Trophoblast cell (in vitro differentiated cells and primary cell): ENCODE results near the gene MYCBP2.

ENCODE experiments used
- DNase-seq, 2 donors: peaks; one replicate each; pipeline ENCODE4 v3.0.0-alpha.2; 2016
- H2AFZ ChIP-seq: 2 replicates; pipeline ENCODE4 v1.6.1; 2013; ENCODE audit warnings: low read length, moderate library complexity, mild to moderate bottlenecking; ENCODE audit not compliant: insufficient read depth, poor library complexity
- H2AK5ac ChIP-seq: 2 replicates; pipeline ENCODE4 v1.6.1; 2013; ENCODE audit warnings: mild to moderate bottlenecking, low read length
- H2BK120ac ChIP-seq: 2 replicates; pipeline ENCODE4 v1.6.1; 2013; ENCODE audit warnings: low read length, mild to moderate bottlenecking, moderate library complexity; ENCODE audit not compliant: insufficient read depth, poor library complexity
- H2BK12ac ChIP-seq: 2 replicates; pipeline ENCODE4 v1.6.1; 2013; ENCODE audit warnings: mild to moderate bottlenecking, low read length, moderate library complexity
- H2BK5ac ChIP-seq: 2 replicates; pipeline ENCODE4 v1.6.1; 2013; ENCODE audit warnings: low read length, low read depth, moderate library complexity, mild to moderate bottlenecking; ENCODE audit not compliant: poor library complexity
- H3K14ac ChIP-seq: 2 replicates; pipeline ENCODE4 v1.6.1; 2013; ENCODE audit warnings: mild to moderate bottlenecking, low read length
- H3K18ac ChIP-seq: 2 replicates; pipeline ENCODE4 v1.6.1; 2013; ENCODE audit warnings: mild to moderate bottlenecking, low read length
- H3K23ac ChIP-seq: 2 replicates; pipeline ENCODE4 v1.6.1; 2013; ENCODE audit warnings: low read length
- H3K27ac ChIP-seq: 2 replicates; pipeline ENCODE4 v1.5.1; 2013; ENCODE audit warnings: low read depth, mild to moderate bottlenecking, inconsistent platforms, low read length, moderate library complexity
- H3K27me3 ChIP-seq: 2 replicates; pipeline ENCODE4 v1.6.1; 2013; ENCODE audit warnings: inconsistent platforms, mild to moderate bottlenecking, low read length, moderate library complexity; ENCODE audit not compliant: insufficient read depth
- H3K36me3 ChIP-seq, 2 experiments: 1 replicate in 1 of 2; 2 replicates in 1 of 2; pipeline ENCODE4 v1.6.1; 2013; ENCODE audit warnings: low read length in 2 of 2, mild to moderate bottlenecking in 2 of 2, moderate library complexity in 1 of 2; ENCODE audit not compliant: insufficient read depth in 2 of 2, control insufficient read depth in 1 of 2
- H3K4ac ChIP-seq: 2 replicates; pipeline ENCODE4 v1.6.1; 2013; ENCODE audit warnings: low read depth, mild to moderate bottlenecking, low read length, moderate library complexity
- H3K4me1 ChIP-seq, 2 experiments: 1 replicate in 1 of 2; 2 replicates in 1 of 2; pipeline ENCODE4 v1.6.1; 2013; ENCODE audit warnings: low read length in 2 of 2, mild to moderate bottlenecking in 2 of 2, moderate library complexity in 1 of 2; ENCODE audit not compliant: insufficient read depth in 2 of 2, control insufficient read depth in 1 of 2
- H3K4me2 ChIP-seq: 2 replicates; pipeline ENCODE4 v1.6.1; 2013; ENCODE audit warnings: inconsistent platforms, mild to moderate bottlenecking, low read length, moderate library complexity
- H3K4me3 ChIP-seq: 2 replicates; pipeline ENCODE4 v1.5.1; 2013; ENCODE audit warnings: mild to moderate bottlenecking, low read depth, low read length, inconsistent platforms
- H3K79me1 ChIP-seq: one replicate; pipeline ENCODE4 v1.6.1; 2013; ENCODE audit warnings: low read length
- H3K79me2 ChIP-seq: 2 replicates; pipeline ENCODE4 v1.6.1; 2013; ENCODE audit warnings: low read length, mild to moderate bottlenecking; ENCODE audit not compliant: control insufficient read depth, insufficient read depth, poor library complexity
- H3K9ac ChIP-seq: 2 replicates; pipeline ENCODE4 v1.6.1; 2013; ENCODE audit warnings: mild to moderate bottlenecking, low read length
- H3K9me3 ChIP-seq: 2 replicates; pipeline ENCODE4 v1.6.1; 2013; ENCODE audit warnings: low read depth, mild to moderate bottlenecking, control low read depth, inconsistent platforms, low read length; ENCODE audit not compliant: insufficient read depth
- H4K12ac ChIP-seq: 2 replicates; pipeline ENCODE4 v1.6.1; 2013; ENCODE audit warnings: low read depth, mild to moderate bottlenecking, low read length, moderate library complexity
- H4K8ac ChIP-seq: 2 replicates; pipeline ENCODE4 v1.6.1; 2013; ENCODE audit warnings: low read depth, mild to moderate bottlenecking, low read length, moderate library complexity
- H4K91ac ChIP-seq: one replicate; pipeline ENCODE4 v1.6.1; 2013; ENCODE audit warnings: low read depth, mild to moderate bottlenecking, low read length, moderate library complexity
- WGBS: extraction: QIAGEN DNeasy Blood & Tissue Kit; methylation state at CpG from one replicate; pipeline ENCODE4 v1.1.7; 2013; ENCODE audit warnings: missing lambda C conversion rate; ENCODE audit not compliant: insufficient read length, insufficient coverage; ENCODE audit errors: extremely low coverage; 5-methylcytosine and 5-hydroxymethylcytosine counted together

MYCBP2 gene

GRCh38 chr13:77114271-77114670 is 212.6 kb downstream of the MYCBP2 start:
- Histone ChIP-seq H4K91ac (no peak overlapping the region), H2AFZ (no peak overlapping the region), H3K79me1 (no peaks in the 10 kb centered on the region), H3K27me3 (no peaks in the 10 kb centered on the region), H3K23ac (no peak overlapping the region), H3K4me2 (no peak overlapping the region), H4K12ac (no peak overlapping the region), H2BK120ac (no peak overlapping the region), H3K18ac (no peak overlapping the region), H3K79me2 (no peaks in the 10 kb centered on the region), H2BK5ac (no peak overlapping the region), H3K4me1 (peaks cover 0 to 2% of the 10 kb centered on the region in 2 experiments), H3K9me3 (peaks cover 1% of the 10 kb centered on the region), H2BK12ac (no peak overlapping the region), H3K4me3 (no peak overlapping the region), H4K8ac (no peak overlapping the region), H3K14ac (no peak overlapping the region), H3K36me3 (no peaks in the 10 kb centered on the region), H3K9ac (no peak overlapping the region), H3K27ac (no peak overlapping the region), H3K4ac (no peak overlapping the region), H2AK5ac (no peak overlapping the region)
- DNase-seq: no peak

DNA sequence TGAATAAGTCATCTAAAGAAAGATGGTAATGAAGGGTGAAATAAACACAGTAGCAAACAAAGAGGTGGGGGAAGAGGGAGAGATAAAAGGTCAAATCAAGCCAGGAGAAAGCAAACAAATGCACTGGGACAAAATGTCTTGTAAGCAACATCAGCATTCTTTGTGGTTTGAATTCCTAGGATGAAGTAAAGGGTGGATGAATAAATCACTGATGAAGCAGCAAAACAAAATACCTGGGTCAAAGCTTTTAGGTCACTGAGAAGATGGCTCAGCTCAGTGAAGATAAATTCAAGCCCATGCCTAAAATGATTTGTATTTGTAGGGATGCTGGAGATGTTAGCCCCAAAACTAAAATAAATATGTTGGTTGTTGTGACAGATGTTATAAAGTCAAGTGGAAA is 213.4 kb downstream of the MYCBP2 start:
- H3K9me3 ChIP-seq: peaks cover 2% of the 10 kb centered on the region
- no peak overlapping the region for H3K4me3 ChIP-seq
- no peak overlapping the region for H4K91ac ChIP-seq
- H4K8ac ChIP-seq: no peak overlapping the region
- H3K4me2 ChIP-seq: no peak overlapping the region
- no peak for DNase-seq
- no peaks in the 10 kb centered on the region for H3K79me1 ChIP-seq
- no peak overlapping the region for H3K18ac ChIP-seq
- H2BK5ac ChIP-seq: no peak overlapping the region
- no peak overlapping the region for H2AFZ ChIP-seq
- no peak overlapping the region for H3K27ac ChIP-seq
- no peak overlapping the region for H3K9ac ChIP-seq
- no peak overlapping the region for H3K14ac ChIP-seq
- H3K4ac ChIP-seq: no peak overlapping the region
- no peaks in the 10 kb centered on the region for H3K36me3 ChIP-seq
- no peak overlapping the region for H3K23ac ChIP-seq
- H2AK5ac ChIP-seq: no peak overlapping the region
- H3K27me3 ChIP-seq: no peaks in the 10 kb centered on the region
- H4K12ac ChIP-seq: no peak overlapping the region
- H3K79me2 ChIP-seq: no peaks in the 10 kb centered on the region
- H3K4me1 ChIP-seq: peaks cover 0 to 2% of the 10 kb centered on the region in 2 experiments
- no peak overlapping the region for H2BK12ac ChIP-seq
- no peak overlapping the region for H2BK120ac ChIP-seq

DNA sequence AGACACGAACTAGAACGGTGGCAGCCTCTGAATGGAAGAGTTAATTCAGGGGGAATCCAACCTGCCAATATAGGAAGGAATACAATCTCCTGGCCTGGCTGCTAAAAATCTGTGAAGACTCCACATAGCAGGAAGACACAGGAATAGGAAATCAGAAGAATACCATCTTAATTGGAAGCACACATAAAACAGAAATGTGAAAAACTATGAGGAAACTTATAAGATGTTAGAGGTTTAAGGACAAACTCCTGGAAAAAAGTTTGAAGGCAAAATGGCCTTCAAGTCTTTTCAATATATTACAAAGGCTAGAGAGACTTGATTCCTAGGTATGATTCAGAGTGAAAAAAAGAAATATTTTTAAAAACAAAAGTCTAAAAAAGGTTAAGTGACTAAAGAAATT is 221.8 kb downstream of the MYCBP2 start:
- H3K18ac ChIP-seq: no peak overlapping the region
- H4K8ac ChIP-seq: no peak overlapping the region
- H3K9ac ChIP-seq: no peak overlapping the region
- H3K79me1 ChIP-seq: no peaks in the 10 kb centered on the region
- no peak overlapping the region for H3K14ac ChIP-seq
- no peak overlapping the region for H2BK12ac ChIP-seq
- no peaks in the 10 kb centered on the region for H3K36me3 ChIP-seq
- H3K4me3 ChIP-seq: no peak overlapping the region
- no peak overlapping the region for H2BK120ac ChIP-seq
- H4K91ac ChIP-seq: no peak overlapping the region
- H4K12ac ChIP-seq: no peak overlapping the region
- WGBS: no CpG with 5 or more reads among the region's 2 CpGs
- no peak overlapping the region for H2BK5ac ChIP-seq
- no peak overlapping the region for H3K27ac ChIP-seq
- H2AK5ac ChIP-seq: no peak overlapping the region
- no peak overlapping the region for H3K4me2 ChIP-seq
- no peaks in the 10 kb centered on the region for H3K27me3 ChIP-seq
- no peak overlapping the region for H3K23ac ChIP-seq
- no peaks in the 10 kb centered on the region for H3K79me2 ChIP-seq
- DNase-seq: no peak
- peaks cover 2% of the 10 kb centered on the region for H3K9me3 ChIP-seq
- no peak overlapping the region for H3K4ac ChIP-seq
- no peak overlapping the region for H2AFZ ChIP-seq
- no peaks in the 10 kb centered on the region for H3K4me1 ChIP-seq

DNA sequence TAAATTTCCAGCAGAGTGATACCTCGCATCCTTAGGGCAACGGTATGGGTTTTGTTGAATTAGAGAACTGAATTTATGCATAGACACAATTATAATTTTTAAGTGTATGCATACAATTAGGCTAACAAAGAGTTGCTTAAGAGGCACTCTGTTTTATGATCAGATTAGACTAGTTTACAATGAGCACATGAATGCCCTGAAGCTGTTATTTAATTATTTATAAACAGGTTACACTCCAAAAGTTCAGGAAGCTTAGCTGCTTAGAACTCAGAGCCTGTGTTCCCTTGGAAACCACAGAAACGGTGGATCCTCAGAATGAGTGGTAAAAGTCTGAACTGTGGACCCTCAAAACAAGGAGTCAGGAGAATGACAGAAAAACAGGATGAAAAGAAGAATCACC is 227.5 kb downstream of the MYCBP2 start:
- H3K27ac ChIP-seq: no peak overlapping the region
- H2BK12ac ChIP-seq: no peak overlapping the region
- H3K79me2 ChIP-seq: no peaks in the 10 kb centered on the region
- H3K27me3 ChIP-seq: no peaks in the 10 kb centered on the region
- no peak overlapping the region for H3K4me2 ChIP-seq
- no peaks in the 10 kb centered on the region for H3K79me1 ChIP-seq
- no peak overlapping the region for H4K91ac ChIP-seq
- H2BK5ac ChIP-seq: no peak overlapping the region
- no peak overlapping the region for H4K8ac ChIP-seq
- no peaks in the 10 kb centered on the region for H3K9me3 ChIP-seq
- no peak overlapping the region for H3K9ac ChIP-seq
- H4K12ac ChIP-seq: no peak overlapping the region
- no peak overlapping the region for H3K4ac ChIP-seq
- H3K4me3 ChIP-seq: no peak overlapping the region
- no peak overlapping the region for H3K23ac ChIP-seq
- no CpG with 5 or more reads among the region's 3 CpGs for WGBS
- H3K14ac ChIP-seq: no peak overlapping the region
- no peak for DNase-seq
- no peak overlapping the region for H2AFZ ChIP-seq
- H2BK120ac ChIP-seq: no peak overlapping the region
- H3K4me1 ChIP-seq: no peaks in the 10 kb centered on the region
- peaks cover 3 to 8% of the 10 kb centered on the region in 2 experiments for H3K36me3 ChIP-seq
- no peak overlapping the region for H2AK5ac ChIP-seq
- no peak overlapping the region for H3K18ac ChIP-seq

DNA sequence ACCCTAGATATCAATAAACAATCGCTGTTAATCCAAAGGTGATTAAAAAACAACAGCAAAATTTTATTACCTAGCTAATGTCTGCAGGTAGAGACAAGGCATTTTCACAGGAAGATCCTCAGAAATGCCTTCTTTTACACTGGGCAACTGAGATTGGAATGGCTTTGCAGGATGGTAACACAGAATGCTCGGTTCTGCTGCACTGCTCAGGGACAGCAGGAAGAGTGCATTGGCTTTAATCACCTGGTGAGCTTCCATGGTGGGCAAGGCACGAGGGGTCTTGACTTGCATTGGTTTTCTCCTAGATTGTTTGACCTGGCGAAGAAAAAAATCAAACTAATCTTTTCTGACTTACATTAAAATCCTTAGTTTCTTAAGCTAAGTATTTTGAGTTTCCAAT is 231.6 kb downstream of the MYCBP2 start:
- no CpG with 5 or more reads among the region's 4 CpGs for WGBS
- Histone ChIP-seq H3K79me1 (no peaks in the 10 kb centered on the region), H3K79me2 (no peaks in the 10 kb centered on the region)

More for the DNA sequence above, 231.6 kb downstream of the MYCBP2 start:
- peak overlapping the region; percentile 98 for H3K23ac ChIP-seq
- H4K91ac ChIP-seq: no peak overlapping the region
- H3K27ac ChIP-seq: no peak overlapping the region
- no peak overlapping the region for H3K4me3 ChIP-seq
- peak overlapping the region; percentile 82 for H3K9ac ChIP-seq
- H2BK120ac ChIP-seq: no peak overlapping the region
- DNase-seq: no peak
- H3K4me1 ChIP-seq: no peaks in the 10 kb centered on the region
- H4K12ac ChIP-seq: no peak overlapping the region
- no peak overlapping the region for H2BK5ac ChIP-seq
- H4K8ac ChIP-seq: no peak overlapping the region
- no peak overlapping the region for H2AFZ ChIP-seq
- H3K9me3 ChIP-seq: no peaks in the 10 kb centered on the region
- no peak overlapping the region for H3K4me2 ChIP-seq
- H2AK5ac ChIP-seq: no peak overlapping the region
- no peaks in the 10 kb centered on the region for H3K27me3 ChIP-seq
- no peak overlapping the region for H3K14ac ChIP-seq
- H2BK12ac ChIP-seq: no peak overlapping the region
- H3K18ac ChIP-seq: no peak overlapping the region
- H3K36me3 ChIP-seq: peaks cover 5 to 8% of the 10 kb centered on the region in 2 experiments
- H3K4ac ChIP-seq: no peak overlapping the region
